ENCODE results near the gene GPX1. TPM values are rescaled to one million over a fixed set of nuclear protein-coding genes. Genes with fewer than 3 reads are reported as not detected.
"Not testable (repeated sequence)": the region's sequence is repeated elsewhere in the genome, so short reads cannot be mapped to it uniquely, and the experiment has no call there.

The GPX1 gene
- total RNA-seq, 1 experiment from 2014 or later = 386 TPM

DNA sequence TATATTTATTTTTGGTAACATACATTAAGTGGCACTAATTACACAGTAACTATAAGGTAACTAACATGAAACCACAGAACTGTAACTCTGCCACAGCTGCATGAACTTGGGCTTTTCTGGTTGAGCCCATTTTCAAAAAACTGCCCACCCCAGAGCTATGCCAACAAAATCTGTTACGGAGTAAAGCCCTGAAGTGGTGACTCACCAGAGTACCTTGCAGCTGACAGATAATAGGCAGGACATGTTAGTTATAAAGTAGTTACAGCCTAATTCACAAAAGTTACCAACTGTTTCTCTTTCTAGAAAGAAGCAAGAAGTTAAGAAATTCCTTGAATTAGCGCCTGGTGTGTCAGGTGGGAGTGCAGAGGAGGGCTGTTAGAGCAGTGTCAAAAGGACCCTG, 1.5 kb upstream of the GPX1 start:
- no peak for DNase-seq
- Histone ChIP-seq H3K79me2 (ENCODE audit: low read depth) (peaks cover 26% of the 10 kb centered on the region), H3F3A (ENCODE audit: insufficient read depth, low read depth) (peaks cover 49% of the 10 kb centered on the region; the same call in 1 of the 2 replicates), H3K27ac (peak overlapping the region; percentile 77), H3K9me2 (ENCODE audit: insufficient read depth) (no peaks in the 10 kb centered on the region), H3K9me3 (ENCODE audit: insufficient read depth, low read depth) (no peaks in the 10 kb centered on the region), H3K36me3 (ENCODE audit: low read depth) (peaks cover 15% of the 10 kb centered on the region), H2AFZ (no peak overlapping the region), H3K4me2 (peak overlapping the region; percentile 86), H3K27me3 (ENCODE audit: insufficient read depth, low read depth) (no peaks in the 10 kb centered on the region), H3K4me1 (replicated peaks; ENCODE audit: insufficient read depth) (peaks cover 25% of the 10 kb centered on the region), H3K4me3 (no peak overlapping the region), H4K20me1 (ENCODE audit: insufficient read depth) (peaks cover 5% of the 10 kb centered on the region; the same call in 1 of the 2 replicates)
- intact Hi-C loops (cut with micrococcal nuclease; ENCODE audit: unreplicated experiment) = loop anchor here (5.0 kb wide), 1 partner anchor 53 kb away; the partner anchor contains the start of genes RHOA and TCTA
- BruUV-seq (replicated peaks) = no TSS peak
- TF ChIP-seq EZH2 (IDR thresholded peaks at IDR 0.05; ENCODE audit: low read depth) = no peak
- TF ChIP-seq, protein P1, sequence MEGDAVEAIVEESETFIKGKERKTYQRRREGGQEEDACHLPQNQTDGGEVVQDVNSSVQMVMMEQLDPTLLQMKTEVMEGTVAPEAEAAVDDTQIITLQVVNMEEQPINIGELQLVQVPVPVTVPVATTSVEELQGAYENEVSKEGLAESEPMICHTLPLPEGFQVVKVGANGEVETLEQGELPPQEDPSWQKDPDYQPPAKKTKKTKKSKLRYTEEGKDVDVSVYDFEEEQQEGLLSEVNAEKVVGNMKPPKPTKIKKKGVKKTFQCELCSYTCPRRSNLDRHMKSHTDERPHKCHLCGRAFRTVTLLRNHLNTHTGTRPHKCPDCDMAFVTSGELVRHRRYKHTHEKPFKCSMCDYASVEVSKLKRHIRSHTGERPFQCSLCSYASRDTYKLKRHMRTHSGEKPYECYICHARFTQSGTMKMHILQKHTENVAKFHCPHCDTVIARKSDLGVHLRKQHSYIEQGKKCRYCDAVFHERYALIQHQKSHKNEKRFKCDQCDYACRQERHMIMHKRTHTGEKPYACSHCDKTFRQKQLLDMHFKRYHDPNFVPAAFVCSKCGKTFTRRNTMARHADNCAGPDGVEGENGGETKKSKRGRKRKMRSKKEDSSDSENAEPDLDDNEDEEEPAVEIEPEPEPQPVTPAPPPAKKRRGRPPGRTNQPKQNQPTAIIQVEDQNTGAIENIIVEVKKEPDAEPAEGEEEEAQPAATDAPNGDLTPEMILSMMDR (conservative IDR thresholded peaks at IDR 0.05) = no peak
- ChIA-PET CTCF (no interaction called here), POLR2A (ENCODE audit: unreplicated experiment) (interaction anchor here (2.2 kb wide), 1 partner anchor 20 kb away, joined by 19 read pairs; the partner anchor contains the start of gene USP4)

GRCh38 chr3:49358884-49359225, 702 bp upstream of the GPX1 start:
- Histone ChIP-seq H3K27me3 (ENCODE audit: insufficient read depth, low read depth) (no peaks in the 10 kb centered on the region), H3K9me2 (ENCODE audit: insufficient read depth) (no peaks in the 10 kb centered on the region), H4K20me1 (ENCODE audit: insufficient read depth) (peaks cover 5% of the 10 kb centered on the region; the same call in 1 of the 2 replicates), H3K9me3 (ENCODE audit: insufficient read depth, low read depth) (no peaks in the 10 kb centered on the region), H3K4me2 (peak overlapping the region; percentile 86), H3K4me1 (replicated peaks; ENCODE audit: insufficient read depth) (peaks cover 25% of the 10 kb centered on the region), H3K27ac (peak overlapping the region; percentile 77), H3K36me3 (ENCODE audit: low read depth) (peaks cover 15% of the 10 kb centered on the region), H3K79me2 (ENCODE audit: low read depth) (peaks cover 26% of the 10 kb centered on the region), H3K4me3 (peak overlapping the region; percentile 80; the same call in 1 of the 2 replicates), H2AFZ (no peak overlapping the region), H3F3A (ENCODE audit: insufficient read depth, low read depth) (peaks cover 54% of the 10 kb centered on the region; the same call in 1 of the 2 replicates)
- intact Hi-C loops (cut with micrococcal nuclease; ENCODE audit: unreplicated experiment) = loop anchor here (1.0 to 5.0 kb wide), 2 partner anchors 19 to 53 kb away; partner anchors contain the start of genes RHOA, TCTA and USP4
- ChIA-PET POLR2A (ENCODE audit: unreplicated experiment) (interaction anchor here (0.6 to 2.2 kb wide), 2 partner anchors 19 to 36 kb away, joined by 5 to 19 read pairs; partner anchors contain the start of gene USP4), CTCF (interaction anchor here (0.5 to 1.0 kb wide), 2 partner anchors 19 to 444 kb away, joined by 3 read pairs; partner anchors contain the start of genes INKA1 and USP4)
- no peak for DNase-seq
- TF ChIP-seq, protein P1 (conservative IDR thresholded peaks at IDR 0.05) = no peak
- no peak for TF ChIP-seq EZH2 (IDR thresholded peaks at IDR 0.05; ENCODE audit: low read depth)
- BruUV-seq (replicated peaks) = no TSS peak

GRCh38 chr3:49357443-49358216, 523 bp downstream of the GPX1 start:
- DNase-seq = peak; percentile 36 to 72
- TSS peak; percentile 75 for BruUV-seq (replicated peaks)
- H3K9me2 ChIP-seq (ENCODE audit: insufficient read depth); H3K9me3 ChIP-seq (ENCODE audit: insufficient read depth, low read depth); H3K27me3 ChIP-seq (ENCODE audit: insufficient read depth, low read depth); H4K20me1 ChIP-seq (ENCODE audit: insufficient read depth): not testable (repeated sequence)
- Histone ChIP-seq H2AFZ (peak overlapping the region; percentile 76), H3K36me3 (ENCODE audit: low read depth) (peaks cover 15% of the 10 kb centered on the region), H3F3A (ENCODE audit: insufficient read depth, low read depth) (peaks cover 64% of the 10 kb centered on the region), H3K4me3 (peak overlapping the region; percentile 80), H3K27ac (peak overlapping the region; percentile 77), H3K4me2 (peak overlapping the region; percentile 86), H3K4me1 (replicated peaks; ENCODE audit: insufficient read depth) (peaks cover 36% of the 10 kb centered on the region), H3K79me2 (ENCODE audit: low read depth) (peaks cover 26% of the 10 kb centered on the region)
- intact Hi-C loops (cut with micrococcal nuclease; ENCODE audit: unreplicated experiment) = loop anchor here (1.0 to 5.0 kb wide), 2 partner anchors 17 to 55 kb away; partner anchors contain the start of genes RHOA, TCTA and USP4
- CTCF ChIA-PET = interaction anchor here (0.7 kb wide), 1 partner anchor 17 kb away, joined by 4 read pairs; no protein-coding TSS in a partner anchor
- POLR2A ChIA-PET (ENCODE audit: unreplicated experiment) = interaction anchor here (0.6 to 2.2 kb wide), 4 partner anchors 18 to 192 kb away, joined by 3 to 19 read pairs (median 4); partner anchors contain the start of genes RHOA and USP4

GRCh38 chr3:49357095-49357442, 1.1 kb downstream of the GPX1 start:
- intact Hi-C loops (cut with micrococcal nuclease; ENCODE audit: unreplicated experiment) = loop anchor here (5.0 kb wide), 1 partner anchor 55 kb away; the partner anchor contains the start of genes RHOA and TCTA

More at GRCh38 chr3:49357095-49357442, 1.1 kb downstream of the GPX1 start:
- Histone ChIP-seq H3K4me2 (peak overlapping the region; percentile 86), H3K79me2 (ENCODE audit: low read depth) (peaks cover 26% of the 10 kb centered on the region), H3K4me1 (replicated peaks; ENCODE audit: insufficient read depth) (peaks cover 41% of the 10 kb centered on the region), H3K36me3 (ENCODE audit: low read depth) (peaks cover 15% of the 10 kb centered on the region), H3K4me3 (peak overlapping the region; percentile 80), H3K27ac (peak overlapping the region; percentile 77; the same call in 1 of the 2 replicates), H3F3A (ENCODE audit: insufficient read depth, low read depth) (peaks cover 65% of the 10 kb centered on the region)
- H4K20me1 ChIP-seq (ENCODE audit: insufficient read depth); H3K27me3 ChIP-seq (ENCODE audit: insufficient read depth, low read depth); BruUV-seq (replicated peaks); H3K9me2 ChIP-seq (ENCODE audit: insufficient read depth); H3K9me3 ChIP-seq (ENCODE audit: insufficient read depth, low read depth); DNase-seq; H2AFZ ChIP-seq: not testable (repeated sequence)
- ChIA-PET CTCF (interaction anchor here (0.7 kb wide), 1 partner anchor 17 kb away, joined by 4 read pairs; no protein-coding TSS in a partner anchor), POLR2A (ENCODE audit: unreplicated experiment) (interaction anchor here (0.6 kb wide), 1 partner anchor 54 kb away, joined by 3 read pairs; the partner anchor contains the start of gene RHOA)

Measured in PC-9 (cell line).